Measurements from ENCODE around the gene HRNR. TPM values are rescaled to one million over a fixed set of nuclear protein-coding genes. Genes with fewer than 3 reads are reported as not detected.
A peak's percentile ranks its signal among the peaks of the same experiment; 100 is the strongest.

Gene HRNR
- total RNA-seq, 1 donor from 2014 or later = 2.2 TPM

DNA sequence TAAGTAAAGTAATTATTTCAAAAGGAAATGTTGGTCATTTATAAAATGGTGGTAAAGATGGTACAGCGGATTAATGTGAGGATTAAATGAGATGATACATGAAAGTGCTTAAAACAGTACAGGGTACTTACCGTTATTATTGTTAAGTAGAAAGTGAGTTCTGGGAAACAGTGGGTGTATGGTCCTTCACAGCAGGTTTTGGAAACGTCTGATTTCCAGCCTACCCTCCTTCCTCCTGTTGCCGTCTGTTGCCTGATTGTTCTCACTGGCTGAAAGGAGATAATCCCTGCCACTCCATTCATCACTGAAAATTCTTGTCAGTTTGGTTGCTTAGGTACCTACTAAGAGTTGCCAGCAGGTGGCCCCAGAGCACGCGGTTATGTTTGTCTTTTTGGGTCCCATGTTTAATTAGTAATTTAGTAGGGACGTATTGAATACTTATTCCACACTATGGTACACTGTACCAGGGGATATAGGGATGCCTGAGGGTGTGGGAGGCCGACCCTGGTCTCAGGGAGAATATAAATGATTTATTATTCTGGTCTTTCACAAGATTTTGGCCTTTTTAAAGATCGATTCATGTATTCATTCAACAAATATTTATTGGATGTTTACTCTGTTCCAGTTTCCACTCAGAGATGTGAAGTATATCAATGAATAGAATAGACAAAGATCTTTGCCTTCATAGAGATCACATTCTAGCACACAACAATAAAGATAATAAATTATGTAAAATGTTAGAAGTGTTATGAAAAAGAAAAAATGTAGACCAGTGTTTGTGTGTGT lies 34.1 kb downstream of the HRNR start:
- DNase-seq (ENCODE audit: low spot score) = peak; percentile 53

DNA sequence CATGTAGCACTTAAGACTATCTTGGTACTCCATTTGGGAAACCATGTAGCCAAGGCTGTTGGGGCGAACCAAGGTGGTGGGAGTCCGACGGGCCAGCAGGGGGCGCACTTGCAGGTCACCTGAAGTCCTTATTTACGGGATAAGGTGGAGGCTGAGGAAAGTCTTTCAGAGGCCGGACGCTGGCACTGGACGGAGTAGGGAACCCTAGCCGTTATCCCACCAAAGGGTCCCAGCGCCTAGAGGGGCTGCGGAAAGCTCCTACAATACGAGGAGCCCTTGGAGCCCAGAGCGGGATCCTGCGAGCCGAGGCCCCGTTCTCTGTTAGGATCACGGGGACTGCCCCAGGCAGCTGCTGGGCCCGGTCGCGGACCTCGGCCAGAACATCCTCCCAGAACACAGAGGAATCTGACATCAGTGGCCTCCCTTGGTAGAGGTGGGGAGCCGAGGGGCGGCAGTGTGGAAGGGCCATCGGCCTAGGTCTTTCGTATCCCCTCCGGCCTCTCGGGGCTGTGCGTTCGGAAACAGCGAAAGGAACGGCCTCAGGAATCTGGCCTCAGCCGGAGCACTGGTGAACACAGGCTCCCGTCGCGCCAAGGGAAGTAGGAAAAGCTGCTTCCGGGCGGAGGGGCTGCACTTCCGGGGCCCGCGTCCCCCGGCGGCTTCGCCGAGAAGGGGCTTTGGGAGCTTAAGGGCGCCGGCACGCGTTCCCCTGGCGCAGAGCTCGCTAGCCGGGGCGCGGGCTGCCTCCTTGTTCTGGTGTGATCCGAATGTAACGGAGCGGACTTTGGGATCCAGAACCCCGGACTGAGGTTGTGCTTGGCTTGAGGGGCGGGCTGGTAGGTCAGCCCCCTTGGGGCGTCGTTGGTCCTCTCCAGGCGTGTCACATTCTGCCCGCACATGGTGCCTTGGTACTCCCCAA lies 35.1 kb downstream of the HRNR start:
- DNase-seq (ENCODE audit: low spot score) = peak; percentile 30

DNA sequence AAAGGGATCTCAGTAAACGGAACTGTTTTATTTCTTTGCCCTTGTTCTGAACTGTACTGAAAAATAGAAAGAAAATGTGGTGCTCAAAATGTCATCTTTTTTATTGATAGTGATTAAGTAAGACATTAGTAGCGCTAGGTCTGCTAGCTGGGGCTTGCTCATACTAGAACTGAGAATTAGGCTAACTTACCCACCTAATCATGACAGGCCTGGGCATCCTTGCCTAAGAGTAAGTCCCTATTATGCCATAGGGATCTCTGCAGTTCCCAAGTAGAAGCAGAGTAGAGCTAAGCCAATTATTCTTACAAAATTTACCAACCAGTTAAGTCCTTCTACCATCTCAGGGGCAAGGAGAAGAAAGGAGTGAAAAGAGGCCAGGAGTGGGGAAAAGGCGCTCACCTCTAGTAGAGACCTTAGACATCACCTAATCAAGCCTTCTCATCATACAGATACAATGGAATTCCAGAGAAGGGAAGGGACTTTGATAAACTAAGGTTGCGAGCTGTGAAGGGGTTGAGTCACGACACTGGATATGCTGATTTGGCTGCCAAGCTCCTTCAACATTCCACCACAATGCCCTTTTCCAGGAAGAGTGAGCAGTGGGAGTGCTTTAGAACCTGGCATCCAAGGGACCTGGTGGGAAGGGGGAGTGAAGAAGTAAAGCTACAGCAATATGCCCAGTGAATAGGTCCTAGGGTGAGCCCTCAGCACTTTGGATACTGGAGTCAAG lies 37.3 kb downstream of the HRNR start:
- DNase-seq (ENCODE audit: low spot score) = no peak

DNA sequence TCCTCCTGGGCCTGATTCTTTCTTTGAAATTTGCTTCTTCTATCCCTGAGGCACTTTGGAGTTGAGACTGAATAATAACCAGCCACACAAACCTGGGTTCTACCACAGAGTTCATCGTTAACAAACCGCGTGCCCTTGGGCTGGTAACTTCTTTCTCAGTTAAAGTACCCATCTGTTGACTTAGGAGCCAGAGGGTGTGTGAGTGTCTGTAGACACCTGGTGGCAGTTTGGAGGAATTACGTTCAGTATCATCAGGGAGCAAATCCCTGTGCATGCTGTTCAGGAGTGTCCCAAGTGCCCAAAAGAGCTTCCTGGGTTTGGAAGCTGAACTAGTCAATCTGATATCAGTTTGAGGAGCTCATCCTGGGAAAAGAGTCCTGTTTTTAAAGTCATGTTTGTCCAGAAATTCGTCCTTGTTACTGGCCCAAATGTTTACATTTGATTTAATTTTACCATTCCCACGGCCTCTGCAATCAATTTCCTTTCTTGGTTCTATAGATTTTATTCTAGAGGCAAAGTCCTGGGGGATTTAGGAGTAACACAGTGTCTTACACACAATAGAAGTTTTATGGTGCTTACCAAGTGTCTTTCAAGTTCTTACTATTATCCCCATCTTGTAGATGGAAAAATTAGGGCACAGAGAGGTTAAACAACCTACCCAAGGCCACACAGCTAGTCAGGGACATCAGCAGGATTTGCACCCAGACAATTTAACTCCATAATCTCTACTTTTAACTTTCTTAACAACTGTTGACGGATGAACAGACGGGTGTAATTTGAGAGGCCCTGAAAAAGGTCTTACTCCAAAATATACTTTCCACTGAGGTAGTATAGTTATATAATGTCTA lies 38.2 kb downstream of the HRNR start:
- DNase-seq (ENCODE audit: low spot score) = peak; percentile 38

DNA sequence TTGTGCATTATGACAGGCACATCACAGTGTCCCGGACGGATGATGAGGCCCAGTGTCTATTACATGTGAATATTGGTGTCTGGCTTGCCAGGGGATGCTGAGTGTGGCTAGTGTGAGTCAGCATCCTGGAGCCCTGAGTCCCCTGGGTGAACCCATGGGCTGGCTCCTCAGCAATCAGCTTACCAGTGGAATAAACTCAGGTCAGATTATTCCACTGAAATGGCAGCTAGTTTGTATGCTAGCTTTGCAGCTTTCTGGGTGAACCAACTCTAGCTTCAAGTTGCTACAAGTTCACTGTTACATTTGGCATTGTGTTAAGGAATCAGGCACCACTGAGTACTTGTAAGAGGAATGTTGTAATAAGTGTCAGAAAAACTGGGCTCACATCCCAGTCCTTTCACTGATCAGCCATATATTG lies 41.0 kb downstream of the HRNR start:
- DNase-seq (ENCODE audit: low spot score) = no peak

DNA sequence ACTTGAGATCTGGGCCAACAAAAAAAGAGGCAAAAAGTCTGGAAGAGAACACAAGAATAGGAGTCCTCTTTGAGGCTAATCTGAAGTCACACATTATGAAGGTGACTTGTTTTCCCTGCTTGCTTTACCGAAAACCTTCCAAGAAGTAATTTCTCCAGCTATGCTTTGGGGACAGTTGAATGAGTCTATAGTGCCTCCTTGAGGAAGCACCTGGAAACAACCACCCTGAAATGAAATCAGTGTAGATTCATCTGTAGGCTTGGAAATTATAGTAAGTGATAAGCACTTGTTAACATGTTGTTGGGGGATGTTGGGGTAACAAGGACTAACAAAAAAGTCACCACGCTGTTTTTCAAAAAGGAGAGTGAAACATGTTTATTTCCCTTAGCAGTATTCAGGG lies 41.6 kb downstream of the HRNR start:
- no peak for DNase-seq (ENCODE audit: low spot score)

DNA sequence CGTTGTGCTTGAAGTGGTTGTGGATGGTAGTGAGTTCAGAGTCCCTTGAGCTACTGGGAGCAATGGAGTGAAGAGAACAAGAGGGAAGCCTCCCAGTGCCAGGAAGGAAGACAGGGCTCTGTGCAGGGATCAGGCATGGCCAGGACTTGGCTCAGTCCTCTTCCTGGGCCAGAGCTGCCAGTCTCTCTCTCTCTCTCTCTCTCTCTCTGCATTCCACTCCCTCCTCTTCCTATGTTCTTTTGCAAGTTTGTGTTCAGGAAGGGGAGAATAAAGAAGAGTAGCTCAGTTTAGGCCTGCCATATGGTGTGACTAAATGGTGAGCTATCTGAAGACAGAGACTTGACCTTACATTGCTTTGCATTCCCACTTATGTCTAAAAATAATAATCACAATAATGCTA lies 44.4 kb downstream of the HRNR start:
- no peak for DNase-seq (ENCODE audit: low spot score)

DNA sequence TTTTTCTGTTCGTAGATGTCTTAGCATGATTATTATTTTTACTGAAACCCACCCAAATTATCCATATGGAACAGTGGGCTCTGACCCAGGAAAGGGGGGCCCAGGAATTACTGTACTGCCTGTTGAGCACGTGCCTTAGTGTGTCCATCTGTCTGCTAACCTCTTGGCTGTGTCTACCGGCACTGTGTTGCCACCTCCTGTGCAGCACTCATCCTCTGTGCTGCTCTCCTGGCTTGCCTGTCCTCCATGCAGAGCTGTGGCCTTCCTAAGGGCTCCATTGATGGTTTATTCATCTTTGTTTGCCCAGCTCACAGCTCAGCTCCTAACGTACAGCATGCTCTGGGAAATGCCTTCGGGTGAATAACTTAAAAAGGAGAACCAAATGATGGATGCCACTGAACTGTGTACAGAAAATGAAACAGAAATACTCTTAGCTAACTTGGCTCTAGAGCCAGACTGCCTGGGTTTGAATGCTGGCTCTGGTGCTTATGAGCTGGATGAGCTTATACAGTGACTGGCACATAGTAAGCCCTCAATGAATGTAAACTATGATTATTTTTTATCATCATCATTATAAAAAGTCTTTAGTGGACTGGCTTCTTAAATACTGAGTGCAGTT lies 53.6 kb downstream of the HRNR start:
- DNase-seq (ENCODE audit: low spot score) = no peak

DNA sequence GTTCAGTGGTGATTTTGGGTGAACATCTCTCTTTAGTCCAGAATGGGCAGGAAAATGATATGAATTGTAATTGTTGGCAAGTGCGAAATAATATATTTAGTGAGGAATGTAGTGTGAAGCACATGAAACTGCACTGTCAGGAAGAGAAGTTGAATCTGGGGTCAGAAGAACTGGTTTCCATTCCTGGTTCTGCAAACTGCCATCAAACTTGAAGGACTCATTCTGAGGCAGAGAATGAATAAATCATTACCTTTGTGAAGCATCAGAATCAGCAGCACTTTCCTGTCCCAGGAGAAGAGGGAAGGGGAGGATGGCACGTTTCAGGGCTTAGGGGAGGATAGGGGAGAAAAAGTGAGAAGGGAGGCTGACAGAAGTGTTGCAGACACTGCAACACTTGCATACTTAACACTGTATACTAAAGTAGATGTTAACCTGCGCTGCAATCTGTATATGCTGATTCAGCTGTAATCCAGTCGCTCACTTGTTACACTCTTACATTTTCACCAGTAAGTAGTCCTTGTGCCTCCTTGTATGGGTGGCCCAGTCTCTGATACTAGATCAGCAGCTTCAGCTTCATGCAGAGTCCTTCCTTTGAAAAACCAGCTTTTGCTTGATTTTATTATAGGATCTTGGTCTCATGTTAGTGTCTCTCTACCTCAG lies 54.5 kb downstream of the HRNR start:
- DNase-seq (ENCODE audit: low spot score) = no peak

DNA sequence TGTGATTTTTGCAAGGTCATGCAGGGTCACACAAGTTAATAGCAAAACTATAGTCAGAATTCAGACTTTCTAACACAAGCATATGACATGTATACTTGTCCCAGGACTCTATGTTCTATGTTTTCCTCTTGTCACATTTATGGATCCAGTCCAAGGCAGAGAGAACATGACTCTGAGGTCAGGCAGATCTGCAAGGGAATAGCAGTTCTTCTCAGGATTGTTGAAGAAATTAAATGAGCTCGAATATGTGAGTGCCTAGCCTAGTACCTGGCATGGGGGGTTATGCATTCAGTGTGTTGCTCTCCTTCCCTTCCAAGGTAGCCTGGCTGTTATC lies 55.5 kb downstream of the HRNR start:
- DNase-seq (ENCODE audit: low spot score) = no peak

DNA sequence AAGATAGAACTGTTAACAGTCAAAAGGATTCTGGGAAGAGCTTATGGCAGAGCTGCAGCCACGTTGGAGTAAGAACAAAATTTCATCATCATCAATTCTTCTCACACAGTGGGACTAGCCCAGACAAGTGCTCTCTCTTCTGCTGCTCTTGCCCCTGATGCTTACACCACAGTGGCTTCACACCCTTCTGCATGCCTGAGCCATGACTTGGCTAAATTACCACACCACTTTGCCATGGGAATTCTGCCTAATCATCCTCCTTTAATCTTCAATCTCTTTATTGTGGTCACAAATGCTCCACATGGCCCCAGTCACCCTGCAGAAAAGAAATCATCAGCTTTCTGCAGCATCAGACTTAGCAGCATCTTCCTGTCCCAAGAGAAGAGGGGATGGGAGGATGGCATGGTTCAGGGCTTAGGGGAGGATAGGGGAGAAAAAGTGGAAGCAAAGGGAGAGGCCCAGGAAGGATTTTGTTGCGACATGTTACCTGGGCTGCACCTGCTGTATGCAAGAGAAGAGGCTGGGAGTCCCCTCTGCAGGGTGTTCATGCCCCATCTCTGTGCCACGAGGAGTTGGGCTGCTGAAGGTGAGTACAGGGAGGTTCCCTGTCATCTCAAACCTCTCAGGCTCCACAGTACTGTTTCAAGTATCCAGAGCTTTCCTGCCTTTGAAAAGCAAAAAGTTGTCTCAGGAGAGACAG lies 56.0 kb downstream of the HRNR start:
- no peak for DNase-seq (ENCODE audit: low spot score)

DNA sequence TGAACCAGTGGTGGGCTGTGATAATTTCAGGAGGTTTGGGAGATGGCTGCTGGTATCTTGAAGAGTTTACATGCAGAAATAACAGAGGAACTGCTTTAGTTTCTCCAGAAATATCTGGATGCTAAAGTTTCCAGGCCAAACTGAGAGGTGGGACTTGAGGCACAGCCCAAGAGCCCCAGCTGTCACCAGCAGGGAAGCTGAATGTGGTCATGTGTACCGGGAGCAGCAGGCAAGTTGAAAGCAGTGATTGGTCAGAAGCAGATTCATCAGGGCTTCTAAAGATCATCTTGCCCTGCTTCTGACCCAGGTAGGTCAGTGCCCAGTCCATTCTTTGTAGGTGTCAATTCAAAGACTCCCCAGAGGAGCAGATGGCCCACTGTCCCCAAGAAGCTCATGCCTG lies 57.0 kb downstream of the HRNR start:
- no peak for DNase-seq (ENCODE audit: low spot score)

DNA sequence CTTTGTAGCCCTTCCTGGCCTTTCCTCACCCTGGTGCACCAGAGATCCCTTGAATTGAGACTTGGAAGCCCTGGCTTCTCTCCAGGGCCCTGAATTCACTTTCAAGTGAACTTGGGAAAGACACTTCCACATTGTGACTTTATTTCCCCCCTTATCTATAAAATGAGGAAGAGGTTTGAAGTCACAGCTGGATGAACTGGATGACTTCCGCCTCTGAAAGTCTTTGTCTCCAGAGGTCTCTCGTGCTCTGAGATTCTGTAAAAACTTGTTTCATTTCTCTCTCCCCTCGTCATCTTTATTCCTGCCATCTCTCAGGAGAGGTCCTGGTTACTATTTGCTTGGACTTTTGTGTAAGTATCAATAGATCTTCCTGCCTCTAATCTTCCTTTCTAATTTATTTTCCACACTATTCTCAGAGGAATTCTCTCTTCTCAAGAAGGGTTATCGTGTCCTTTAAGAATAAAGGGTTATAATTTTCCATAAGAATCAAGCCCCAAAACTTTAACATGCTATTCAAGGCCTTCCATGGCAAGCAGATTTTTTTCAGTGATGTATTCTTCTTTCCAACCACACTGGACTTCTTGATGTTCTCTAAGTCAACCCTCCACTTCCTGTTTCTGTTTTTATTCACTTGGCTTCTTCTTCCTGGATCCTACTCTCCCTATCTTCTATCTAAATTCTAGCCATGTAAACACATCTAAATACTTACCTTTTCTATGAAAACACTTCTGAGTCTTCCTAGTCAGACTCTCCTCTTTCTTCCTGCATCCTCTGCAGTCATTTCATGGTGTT lies 58.5 kb downstream of the HRNR start:
- no peak for DNase-seq (ENCODE audit: low spot score)

DNA sequence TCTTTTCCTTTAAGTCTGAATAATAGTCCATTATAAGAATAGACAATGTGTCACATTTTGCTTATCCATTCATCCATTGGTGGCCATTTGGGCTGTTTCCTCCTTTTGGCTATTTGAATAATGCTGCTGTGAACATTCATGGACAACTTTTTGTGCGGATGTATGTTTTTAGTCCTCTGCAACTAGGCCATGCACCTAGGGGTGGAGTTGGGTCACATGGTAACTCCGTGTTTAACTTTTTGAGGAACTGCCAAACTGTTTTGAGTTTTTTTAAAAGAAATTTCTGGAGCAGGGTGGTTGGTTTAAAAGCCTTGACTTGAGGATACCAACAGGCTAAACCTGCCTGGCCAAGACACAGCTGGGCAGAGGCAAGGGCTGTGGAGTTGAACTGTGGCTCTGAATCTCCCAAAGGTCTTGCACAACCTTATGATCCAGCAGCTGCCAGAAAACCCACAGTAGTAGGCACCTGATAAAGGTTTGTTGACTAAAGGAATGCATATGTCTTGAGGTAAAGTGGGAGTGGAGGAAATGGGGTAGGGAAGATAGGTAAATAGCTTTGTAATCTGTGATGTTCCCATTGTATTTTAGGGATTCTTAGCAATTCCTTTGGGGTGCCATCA lies 59.4 kb downstream of the HRNR start:
- no peak for DNase-seq (ENCODE audit: low spot score)

DNA sequence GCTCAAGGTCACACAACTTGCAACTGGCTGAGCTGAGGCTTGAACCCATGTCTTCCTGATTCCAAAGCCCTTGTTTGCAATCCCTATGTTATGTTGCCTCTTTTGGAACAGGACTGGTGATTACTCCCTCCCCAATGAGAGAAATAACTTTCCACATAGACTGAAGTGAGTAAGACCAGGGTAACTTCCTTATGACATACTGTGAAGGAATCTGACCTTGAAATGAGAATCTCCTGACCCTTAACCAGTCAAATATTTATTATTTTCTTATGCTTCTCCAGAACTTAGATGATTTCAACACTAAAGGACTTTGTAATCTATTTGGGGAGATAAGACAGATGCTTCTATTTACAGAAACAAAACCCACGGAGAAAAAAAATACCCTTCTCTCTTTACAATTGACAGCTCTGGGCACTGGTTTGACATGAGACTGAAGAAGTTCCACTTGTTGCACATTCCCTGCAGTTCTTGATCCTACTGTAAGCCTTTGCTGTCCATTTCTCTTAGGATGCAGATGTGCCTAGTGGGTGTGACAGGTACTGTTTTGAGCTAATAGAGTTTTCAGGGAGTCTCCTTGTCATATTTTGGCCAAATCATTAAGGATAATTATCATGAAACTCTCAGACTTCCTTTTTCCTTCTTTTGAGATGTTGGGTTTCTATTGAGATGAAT lies 61.1 kb downstream of the HRNR start:
- no peak for DNase-seq (ENCODE audit: low spot score)
